NCI-H1417 treated with DMSO at 0.1 percent for 48 hours (cell line): ENCODE measurements around the gene SCN9A.
"Not testable (repeated sequence)": the region's sequence is repeated elsewhere in the genome, so short reads cannot be mapped to it uniquely, and the experiment has no call there.

Experiments
- DNase-seq: peaks from one replicate; lab custom pipeline; 2025; lab: John Stamatoyannopoulos, UW

SCN9A gene

DNA sequence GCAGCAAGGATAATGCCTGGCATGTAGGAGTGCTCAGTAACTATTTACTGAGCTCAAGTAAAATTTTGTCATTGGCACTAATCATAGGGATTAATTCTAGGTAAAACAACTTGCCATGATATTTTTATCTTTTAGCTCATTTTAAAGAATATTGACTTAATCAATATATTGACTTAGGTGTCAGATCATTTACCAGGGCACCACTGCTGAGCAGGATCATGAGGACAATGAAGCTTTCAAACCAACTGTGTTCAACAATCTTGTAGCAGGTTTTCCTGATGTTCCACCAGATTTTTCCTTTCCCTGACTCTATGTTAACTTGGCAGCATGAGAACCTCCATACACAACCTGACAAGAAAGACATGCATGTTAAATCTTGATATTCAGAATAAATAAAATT lies 133.4 kb downstream of the SCN9A start:
- DNase-seq, result no peak

GRCh38 chr2:166240387-166241313 lies 135.1 kb downstream of the SCN9A start:
- no peak for DNase-seq

GRCh38 chr2:166239548-166239947 lies 136.2 kb downstream of the SCN9A start:
- no peak for DNase-seq

- no peak for DNase-seq
Measured at GRCh38 chr2:166238176-166238575, 137.6 kb downstream of the SCN9A start.

- DNase-seq, result no peak
Measured at GRCh38 chr2:166234112-166234846, 141.5 kb downstream of the SCN9A start.

GRCh38 chr2:166233244-166233643 lies 142.5 kb downstream of the SCN9A start:
- no peak for DNase-seq

DNA sequence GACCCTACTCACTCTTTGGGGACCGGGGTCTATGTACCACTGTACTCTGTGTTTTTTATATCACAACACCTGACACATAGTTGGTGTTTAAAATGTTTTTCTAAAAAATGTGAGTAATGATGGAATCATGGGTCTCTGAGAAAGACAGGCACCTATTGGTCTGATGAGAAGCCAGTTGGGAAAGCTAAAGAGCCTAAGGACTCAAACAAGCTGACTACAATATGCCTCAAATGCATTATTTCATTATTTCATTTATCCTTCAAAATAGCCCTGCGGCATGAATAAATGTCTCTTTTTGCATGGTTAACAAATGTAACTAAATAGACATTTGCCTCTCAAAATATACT lies 145.0 kb downstream of the SCN9A start:
- DNase-seq, result no peak

DNA sequence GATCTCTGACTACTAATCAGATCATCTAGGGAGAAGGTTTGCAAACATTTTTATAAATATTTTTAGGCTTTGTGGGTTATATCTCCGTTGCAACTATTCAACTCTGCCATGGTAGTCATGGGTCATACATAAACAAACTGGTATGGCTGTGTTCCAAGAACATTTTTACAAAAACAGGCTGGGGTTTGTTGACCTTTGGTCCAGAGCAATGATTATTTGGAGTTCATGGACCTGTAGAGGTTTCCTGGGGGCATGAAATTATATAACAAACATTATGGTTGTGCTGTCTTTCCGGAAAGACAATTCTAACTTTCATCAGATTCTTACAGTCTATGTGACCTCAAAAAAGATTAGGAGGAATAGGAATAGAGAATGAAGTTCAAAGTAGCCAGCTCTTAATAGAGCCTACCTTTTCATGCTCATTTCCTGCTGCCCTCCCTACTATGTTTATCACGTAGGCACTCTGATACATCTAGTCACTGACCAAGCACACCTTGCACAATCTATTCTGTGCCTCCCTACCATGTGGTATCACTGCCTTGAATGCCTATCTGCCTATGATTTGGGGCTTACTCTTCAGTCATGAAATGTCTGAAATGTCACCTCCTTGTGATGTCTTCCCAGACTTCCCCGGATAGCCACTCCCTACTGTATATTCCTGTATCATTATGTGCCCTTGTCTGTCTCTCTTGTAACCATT lies 145.6 kb downstream of the SCN9A start:
- DNase-seq, result no peak

- no peak for DNase-seq
Measured at GRCh38 chr2:166229678-166230023, 146.1 kb downstream of the SCN9A start.

DNA sequence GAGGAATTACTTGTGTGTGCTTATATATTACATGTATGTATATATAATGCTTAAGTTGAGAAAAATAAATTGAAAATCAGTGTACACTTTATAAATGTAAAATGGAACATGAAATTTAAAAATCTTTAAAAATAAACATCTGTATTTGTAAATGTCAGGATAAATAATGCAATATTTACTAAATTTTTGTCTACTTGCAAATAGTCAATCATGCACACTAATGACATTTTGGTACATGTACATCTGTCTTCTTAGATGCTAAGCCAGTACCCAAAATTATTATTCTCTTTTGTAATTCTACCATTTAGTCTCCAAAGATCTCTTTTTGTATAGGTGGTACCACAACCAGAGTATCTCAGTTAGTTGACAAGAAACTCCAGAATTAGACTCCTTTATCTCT lies 151.5 kb downstream of the SCN9A start:
- no peak for DNase-seq

GRCh38 chr2:166223298-166223697 lies 152.4 kb downstream of the SCN9A start:
- DNase-seq, result no peak

GRCh38 chr2:166211079-166211478 lies 164.7 kb downstream of the SCN9A start:
- no peak for DNase-seq

DNA sequence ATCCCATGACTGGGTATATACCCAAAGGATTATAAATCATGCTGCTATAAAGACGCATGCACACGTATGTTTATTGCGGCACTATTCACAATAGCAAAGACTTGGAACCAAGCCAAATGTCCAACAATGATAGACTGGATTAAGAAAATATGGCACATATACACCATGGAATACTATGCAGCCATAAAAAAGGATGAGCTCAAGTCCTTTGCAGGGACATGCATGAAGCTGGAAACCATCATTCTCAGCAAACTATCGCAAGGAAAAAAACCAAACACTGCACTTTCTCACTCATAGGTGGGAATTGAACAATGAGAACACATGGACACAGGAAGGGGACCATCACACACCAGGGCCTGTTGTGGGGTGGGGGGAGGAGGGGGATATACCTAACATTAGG lies 165.8 kb downstream of the SCN9A start:
- DNase-seq, result not testable (repeated sequence)

DNA sequence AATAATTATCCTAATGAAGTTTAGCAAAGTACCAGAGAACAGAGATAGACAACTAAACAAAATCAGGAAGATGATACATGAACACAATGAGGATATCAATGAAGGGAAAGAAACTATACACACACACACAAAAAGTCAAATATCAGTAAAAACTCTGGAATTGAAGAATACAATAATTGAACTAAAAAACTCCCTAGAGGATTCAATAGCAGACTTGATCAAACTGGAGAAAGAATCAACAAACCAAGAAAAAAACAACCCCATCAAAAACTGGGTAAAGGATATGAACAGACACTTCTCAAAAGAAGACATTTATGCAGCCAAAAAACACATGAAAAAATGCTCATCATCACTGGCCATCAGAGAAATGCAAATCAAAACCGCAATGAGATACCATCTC lies 166.4 kb downstream of the SCN9A start:
- not testable (repeated sequence) for DNase-seq

DNA sequence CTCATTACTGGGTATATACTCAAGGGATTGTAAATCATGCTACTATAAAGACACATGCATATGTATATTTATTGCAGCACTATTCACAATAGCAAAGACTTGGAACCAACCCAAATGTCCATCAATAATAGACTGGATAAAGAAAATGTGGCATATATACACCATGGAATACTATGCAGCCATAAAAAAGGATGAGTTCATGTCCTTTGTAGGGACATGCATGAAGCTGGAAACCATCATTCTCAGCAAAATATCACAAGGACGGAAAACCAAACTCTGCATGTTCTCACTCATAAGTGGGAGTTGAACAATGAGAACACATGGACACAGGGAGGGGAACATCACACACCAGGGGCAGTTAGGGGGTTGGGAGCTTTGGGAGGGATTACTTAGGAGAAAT lies 169.6 kb downstream of the SCN9A start:
- not testable (repeated sequence) for DNase-seq

GRCh38 chr2:166202778-166203177 lies 173.0 kb downstream of the SCN9A start:
- no peak for DNase-seq

GRCh38 chr2:166197446-166197845 lies 178.3 kb downstream of the SCN9A start:
- no peak for DNase-seq

DNA sequence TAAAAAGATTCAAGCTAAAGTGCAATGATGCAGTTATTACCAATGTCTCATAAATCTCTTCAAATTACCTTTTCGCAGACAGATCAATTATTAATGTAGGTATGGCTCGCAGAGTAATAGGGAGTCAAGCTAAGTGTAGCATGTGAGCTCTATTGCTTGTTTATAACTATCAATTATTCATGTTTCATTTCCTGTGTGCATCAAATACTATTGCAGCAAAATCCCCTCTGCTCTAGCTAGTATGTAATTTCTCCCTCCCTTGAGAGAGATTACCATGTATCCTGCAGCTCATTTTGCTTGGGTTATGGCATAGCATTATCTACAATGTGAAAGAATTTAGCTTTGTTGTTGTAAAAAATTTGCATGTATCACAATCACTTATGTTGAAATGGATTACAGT lies 182.3 kb downstream of the SCN9A start:
- DNase-seq, result no peak

GRCh38 chr2:166188084-166188483 lies 187.7 kb downstream of the SCN9A start:
- no peak for DNase-seq

- no peak for DNase-seq
Measured at GRCh38 chr2:166184789-166185188, 191.0 kb downstream of the SCN9A start.

- no peak for DNase-seq
Measured at GRCh38 chr2:166181813-166182154, 194.0 kb downstream of the SCN9A start.

- DNase-seq, result no peak
Measured at GRCh38 chr2:166180951-166181812, 194.6 kb downstream of the SCN9A start.
